GM12878 (cell line): ENCODE data around the gene OPRM1. TPM values are rescaled to one million over a fixed set of nuclear protein-coding genes. Genes with fewer than 3 reads are reported as not detected.

Source experiments
- ATAC-seq: fragments of 200-7000 bp; cut with Tn5 transposase; 3 replicates; pipeline ENCODE4 v1.9.1; 2020; ENCODE audit warnings: mild to moderate bottlenecking, moderate library complexity
- BruUV-seq: library from RNA; stranded (reverse); fragments of 400-500 nt; replicated peaks from 2 replicates; lab custom pipeline; 2021; lab: Mats Ljungman, UMichigan
- CTCF ChIA-PET: fragments of 300-600 bp; sonication (Branson Sonifier 250); formaldehyde crosslinking; extraction: SDS; loops from one replicate; lab custom pipeline; 2021; ENCODE audit warnings: inconsistent platforms; lab: Yijun Ruan, JAX
- POLR2A ChIA-PET: fragments of 350-600 bp; formaldehyde crosslinking; extraction: SDS; loops from one replicate; lab custom pipeline; 2021; ENCODE audit warnings: inconsistent platforms; lab: Charles Lee
- RAD21 ChIA-PET: fragments of 300-600 bp; sonication (Branson Sonifier 250); formaldehyde crosslinking; loops from one replicate; lab custom pipeline; 2023; ENCODE audit warnings: antibody characterized with exemption; ENCODE audit not compliant: unreplicated experiment; lab: Charles Lee
- SMC1A ChIA-PET: fragments of 300-600 bp; sonication (Branson Sonifier 250); formaldehyde crosslinking; loops from one replicate; lab custom pipeline; 2023; ENCODE audit not compliant: unreplicated experiment, uncharacterized antibody; lab: Charles Lee
- DNase-seq: peaks from one replicate; pipeline ENCODE4 v3.0.0-alpha.2; 2011; ENCODE audit warnings: low read depth, low spot score
- FAIRE-seq: peaks from 3 replicates; lab custom pipeline; 2011; peaks lifted over from hg19 to GRCh38; lab: Jason Lieb, UNC
- H2AFZ ChIP-seq: 2 replicates; pipeline ENCODE4 v1.6.0; 2011; ENCODE audit warnings: low read depth, low read length, control low read depth; ENCODE audit not compliant: control insufficient read depth
- H3K27ac ChIP-seq: 2 replicates; pipeline ENCODE4 v1.5.1; 2011; ENCODE audit warnings: control low read depth; ENCODE audit not compliant: control insufficient read depth, insufficient read depth
- H3K27me3 ChIP-seq, 2 experiments: replicated peaks in 1 of 2; 2 replicates each; pipeline versions ENCODE4 v1.6.0 to v1.6.1; 2011; ENCODE audit warnings: low read length in 1 of 2; ENCODE audit not compliant: control insufficient read depth in 2 of 2, insufficient read depth in 2 of 2
- H3K36me3 ChIP-seq, 2 experiments: 2 replicates each; pipeline ENCODE4 v1.5.1; 2011; ENCODE audit warnings: low read length in 1 of 2; ENCODE audit not compliant: control insufficient read depth in 2 of 2, insufficient read depth in 2 of 2
- H3K4me1 ChIP-seq: 2 replicates; pipeline ENCODE4 v1.6.1; 2011; ENCODE audit warnings: mild to moderate bottlenecking, low read length, moderate library complexity, mixed read lengths; ENCODE audit not compliant: control insufficient read depth, insufficient read depth
- H3K4me2 ChIP-seq: 2 replicates; pipeline ENCODE4 v1.6.0; 2011; ENCODE audit warnings: control low read depth; ENCODE audit not compliant: control insufficient read depth, insufficient read depth
- H3K4me3 ChIP-seq: fragments of 200-600 bp; sonication (generic); 2 replicates; pipeline ENCODE4 v1.5.1; 2016
- H3K79me2 ChIP-seq: 2 replicates; pipeline ENCODE4 v1.6.0; 2011; ENCODE audit warnings: low read length; ENCODE audit not compliant: control insufficient read depth, insufficient read depth
- H3K9ac ChIP-seq: 2 replicates; pipeline ENCODE4 v1.8.0; 2011; ENCODE audit warnings: low read length, control low read depth, mixed read lengths; ENCODE audit not compliant: control insufficient read depth, insufficient read depth
- H3K9me3 ChIP-seq: replicated peaks from 3 replicates; pipeline ENCODE4 v1.5.1; 2011; ENCODE audit warnings: mild to moderate bottlenecking, low read length; ENCODE audit not compliant: control insufficient read depth, insufficient read depth
- H4K20me1 ChIP-seq: 2 replicates; pipeline ENCODE4 v1.6.0; 2011; ENCODE audit not compliant: control insufficient read depth, insufficient read depth
- BMI1 ChIP-seq: fragments of 450-650 bp; IDR thresholded peaks from 2 replicates; pipeline ENCODE4 v1.6.1; 2016; ENCODE audit warnings: mild to moderate bottlenecking, moderate library complexity, borderline replicate concordance
- CEBPB ChIP-seq, 2 experiments: fragments of 150-350 bp in 1 of 2; IDR thresholded peaks; 2 replicates each; pipeline ENCODE4 v1.6.1; 2012 to 2014; ENCODE audit warnings: low read depth in 2 of 2, low read length in 2 of 2, borderline replicate concordance in 1 of 2, inconsistent platforms in 1 of 2
- CREM ChIP-seq: IDR thresholded peaks from 2 replicates; pipeline ENCODE4 v1.6.1; 2014; ENCODE audit warnings: antibody characterized with exemption, low read depth
- GATAD2B ChIP-seq: fragments of 450-650 bp; conservative IDR thresholded peaks from 2 replicates; pipeline ENCODE4 v1.6.1; 2017; ENCODE audit warnings: low read depth, mild to moderate bottlenecking, moderate library complexity
- HCFC1 ChIP-seq: fragments of 150-350 bp; IDR thresholded peaks from 2 replicates; pipeline ENCODE4 v1.6.1; 2014; ENCODE audit warnings: low read length
- MAX ChIP-seq: IDR thresholded peaks from 2 replicates; pipeline ENCODE4 v1.6.1; 2012; ENCODE audit warnings: low read depth, low read length, improper control_type of control experiment
- NR2F1 ChIP-seq: fragments of 450-650 bp; conservative IDR thresholded peaks from 2 replicates; pipeline ENCODE4 v1.6.1; 2017; ENCODE audit warnings: mild to moderate bottlenecking
- NRF1 ChIP-seq: conservative IDR thresholded peaks from 2 replicates; pipeline ENCODE4 v1.6.1; 2011; ENCODE audit warnings: mild to moderate bottlenecking, low read depth, low read length, improper control_type of control experiment
- PML ChIP-seq: IDR thresholded peaks from 2 replicates; pipeline ENCODE4 v1.6.1; 2012; ENCODE audit warnings: low read length, inconsistent platforms
- SIN3A ChIP-seq: IDR thresholded peaks from 2 replicates; pipeline ENCODE4 v1.6.1; 2012; ENCODE audit warnings: low read depth, low read length, improper control_type of control experiment
- SMC3 ChIP-seq: IDR thresholded peaks from 2 replicates; pipeline ENCODE4 v1.6.1; 2011; ENCODE audit warnings: low read length, improper control_type of control experiment, borderline replicate concordance
- STAT3 ChIP-seq: IDR thresholded peaks from 2 replicates; pipeline ENCODE4 v1.6.1; 2011; ENCODE audit warnings: low read depth, low read length, improper control_type of control experiment
- TAF1 ChIP-seq: IDR thresholded peaks from 2 replicates; pipeline ENCODE4 v1.6.1; 2011; ENCODE audit warnings: mild to moderate bottlenecking, low read depth, low read length, borderline replicate concordance
- YY1 ChIP-seq: IDR thresholded peaks from 2 replicates; pipeline ENCODE4 v1.6.1; 2011; ENCODE audit warnings: low read depth, mild to moderate bottlenecking, low read length
- ZNF217 ChIP-seq: fragments of 450-650 bp; IDR thresholded peaks from 2 replicates; pipeline ENCODE4 v1.6.1; 2017; ENCODE audit warnings: antibody characterized with exemption, mild to moderate bottlenecking
- WGBS: methylation state at CpG from one replicate; pipeline ENCODE4 v1.1.6; 2016; ENCODE audit warnings: low lambda C conversion rate; ENCODE audit not compliant: insufficient replicate concordance, insufficient coverage; ENCODE audit errors: missing lambda C conversion rate; 5-methylcytosine and 5-hydroxymethylcytosine counted together
- in situ Hi-C: fragments of 300-500 bp; cut with MboI; formaldehyde crosslinking; loops from 9 replicates; pipeline ENCODE4 v1.14.3; 2018; ENCODE audit warnings: mixed read lengths
- intact Hi-C: fragments of 100-400 bp; cut with micrococcal nuclease; formaldehyde crosslinking; loops from one replicate; pipeline ENCODE4 v1.14.2; 2022; ENCODE audit not compliant: unreplicated experiment
- polyA plus RNA-seq, 11 experiments: library from polyadenylated mRNA; depleted of rRNA in 4 of 11; unstranded in 6 of 11; stranded (reverse) in 5 of 11; fragments of >200 nt; fragmentation: Nextera tagmentation in 4 of 11; fragmentation: Illumina TruSeq in 1 of 11; extraction: Ambion mirVana in 4 of 11; extraction: Trizol in 1 of 11; gene quantifications; 1 replicate in 1 of 11; 2 replicates in 10 of 11; pipeline versions ENCODE4 v1.2.1 to v1.2.3, GENCODE V29; 2011 to 2016; ENCODE audit warnings: inconsistent platforms in 2 of 11, missing spikeins in 2 of 11, low read depth in 1 of 11
- total RNA-seq, 4 experiments: library from RNA; depleted of rRNA in 3 of 4; stranded (reverse); fragments of >200 nt in 3 of 4; fragmentation: Illumina TruSeq in 1 of 4; extraction: Trizol in 1 of 4; gene quantifications; 2 replicates each; pipeline versions ENCODE4 v1.2.1 to v1.2.3, GENCODE V29; 2013 to 2021
- TF ChIP-seq, protein P1 (sequence below): fragments of 450-650 bp; IDR thresholded peaks from 2 replicates; pipeline ENCODE4 v1.6.1; 2017; ENCODE audit warnings: low read depth, mild to moderate bottlenecking, moderate library complexity

Gene OPRM1
- total and polyA plus RNA-seq, 10 of the 15 experiments (the other 5 are each of a cell fraction or from before 2014, with no cell fraction given) = not detected

DNA sequence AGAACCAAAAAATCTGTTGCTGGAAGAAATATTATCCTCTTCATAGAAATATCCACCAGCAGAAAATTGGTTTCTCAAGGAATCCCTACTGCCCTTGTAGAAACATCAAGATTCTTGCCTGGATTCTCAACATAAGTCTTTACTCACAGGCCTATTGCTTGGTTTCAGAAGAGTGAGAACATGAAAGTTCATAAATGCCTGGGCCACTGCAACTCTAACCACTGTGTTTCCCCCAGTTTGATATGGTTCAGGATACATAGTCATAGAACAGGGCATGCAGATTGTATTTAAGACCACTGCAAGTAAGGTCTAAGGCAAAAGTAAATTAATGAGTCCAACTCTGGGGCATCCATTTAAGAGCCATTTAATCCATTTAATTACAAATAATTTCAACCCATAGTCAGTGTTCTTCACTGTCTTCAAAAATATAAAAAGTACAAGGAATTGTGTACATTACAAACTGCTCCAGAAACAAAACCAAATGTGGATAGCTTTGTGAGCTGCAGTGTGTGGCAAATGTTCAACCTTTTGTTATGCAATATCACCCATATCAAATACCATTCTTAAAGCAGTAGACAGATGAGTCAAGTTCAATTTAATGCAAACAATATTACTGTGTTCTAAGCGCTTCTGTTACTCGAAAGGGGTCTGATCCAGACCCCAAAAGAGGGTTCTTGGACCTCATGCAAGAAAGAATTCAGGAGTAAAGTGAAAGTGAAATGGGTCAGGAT lies 83.3 kb downstream of the OPRM1 start:
- no peaks in the 10 kb centered on the region for H3K36me3 ChIP-seq
- no peaks in the 10 kb centered on the region for H3K4me1 ChIP-seq
- H2AFZ ChIP-seq = no peak overlapping the region
- H3K4me2 ChIP-seq = no peak overlapping the region
- H3K9ac ChIP-seq = no peak overlapping the region
- in situ Hi-C loops (no loop called here), intact Hi-C loops (no loop called here)
- H3K4me3 ChIP-seq = no peak overlapping the region
- ChIA-PET POLR2A (no interaction called here), CTCF (interaction anchor here (1.3 kb wide), 1 partner anchor 155 kb away, joined by 4 read pairs; no protein-coding TSS in a partner anchor), SMC1A (interaction anchor here (1.0 to 1.5 kb wide), 2 partner anchors 29 to 251 kb away, joined by 3 read pairs; no protein-coding TSS in a partner anchor), RAD21 (no interaction called here)
- no peaks in the 10 kb centered on the region for H3K79me2 ChIP-seq
- no peak for TF ChIP-seq SIN3A
- no peak for TF ChIP-seq YY1
- TF ChIP-seq CREM = no peak
- TF ChIP-seq NR2F1 = no peak
- TF ChIP-seq NRF1 = no peak
- FAIRE-seq (no peak), ATAC-seq (no peak), DNase-seq (no peak)
- no peaks in the 10 kb centered on the region; a peak in 1 of 4 replicates for H3K27me3 ChIP-seq
- no peaks in the 10 kb centered on the region; the same call in 2 of the 3 replicates for H3K9me3 ChIP-seq
- H4K20me1 ChIP-seq = no peaks in the 10 kb centered on the region
- BruUV-seq = no TSS peak
- WGBS = 21% methylated on average over 2 of the region's 2 CpGs
- H3K27ac ChIP-seq = no peak overlapping the region

GRCh38 chr6:154123155-154123956 lies 84.3 kb downstream of the OPRM1 start:
- WGBS = 23% methylated on average over 8 of the region's 8 CpGs
- POLR2A ChIA-PET = no interaction called here
- TF ChIP-seq HCFC1 (no peak), PML (no peak), BMI1 (no peak), STAT3 (no peak), ZNF217 (no peak), TAF1 (no peak), GATAD2B (no peak), CEBPB (IDR thresholded peaks at IDR 0.05; ENCODE audit: borderline replicate concordance in 1 of 2, low read depth in 2 of 2, low read length in 2 of 2) (no peak), SMC3 (no peak), MAX (no peak)
- TF ChIP-seq, protein P1, sequence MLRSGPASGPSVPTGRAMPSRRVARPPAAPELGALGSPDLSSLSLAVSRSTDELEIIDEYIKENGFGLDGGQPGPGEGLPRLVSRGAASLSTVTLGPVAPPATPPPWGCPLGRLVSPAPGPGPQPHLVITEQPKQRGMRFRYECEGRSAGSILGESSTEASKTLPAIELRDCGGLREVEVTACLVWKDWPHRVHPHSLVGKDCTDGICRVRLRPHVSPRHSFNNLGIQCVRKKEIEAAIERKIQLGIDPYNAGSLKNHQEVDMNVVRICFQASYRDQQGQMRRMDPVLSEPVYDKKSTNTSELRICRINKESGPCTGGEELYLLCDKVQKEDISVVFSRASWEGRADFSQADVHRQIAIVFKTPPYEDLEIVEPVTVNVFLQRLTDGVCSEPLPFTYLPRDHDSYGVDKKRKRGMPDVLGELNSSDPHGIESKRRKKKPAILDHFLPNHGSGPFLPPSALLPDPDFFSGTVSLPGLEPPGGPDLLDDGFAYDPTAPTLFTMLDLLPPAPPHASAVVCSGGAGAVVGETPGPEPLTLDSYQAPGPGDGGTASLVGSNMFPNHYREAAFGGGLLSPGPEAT = no peak

More at GRCh38 chr6:154123155-154123956, 84.3 kb downstream of the OPRM1 start:
- no peaks in the 10 kb centered on the region for H3K27me3 ChIP-seq
- in situ Hi-C loops = no loop called here
- no TSS peak for BruUV-seq
- RAD21 ChIA-PET = no interaction called here
- H4K20me1 ChIP-seq = no peaks in the 10 kb centered on the region
- DNase-seq = no peak
- H3K9ac ChIP-seq = no peak overlapping the region
- H3K36me3 ChIP-seq = no peaks in the 10 kb centered on the region
- ATAC-seq = no peak
- no peak overlapping the region for H3K4me2 ChIP-seq
- intact Hi-C loops = no loop called here
- no peak overlapping the region for H3K4me3 ChIP-seq
- no peak for FAIRE-seq
- no peak overlapping the region for H2AFZ ChIP-seq
- no peak overlapping the region for H3K27ac ChIP-seq
- SMC1A ChIA-PET = interaction anchor here (1.0 to 1.5 kb wide), 2 partner anchors 30 to 250 kb away, joined by 3 read pairs; no protein-coding TSS in a partner anchor
- H3K9me3 ChIP-seq = no peaks in the 10 kb centered on the region; the same call in 2 of the 3 replicates
- H3K79me2 ChIP-seq = no peaks in the 10 kb centered on the region
- CTCF ChIA-PET = interaction anchor here (1.3 kb wide), 1 partner anchor 154 kb away, joined by 4 read pairs; no protein-coding TSS in a partner anchor
- H3K4me1 ChIP-seq = no peaks in the 10 kb centered on the region
